Endodermal cell (in vitro differentiated cells): ENCODE measurements around the gene RPH3AL. TPM values are rescaled to one million over a fixed set of nuclear protein-coding genes. Genes with fewer than 3 reads are reported as not detected.

Experiments used
- DNase-seq: peaks from one replicate; pipeline ENCODE4 v3.0.0-alpha.2; 2017
- H3K27ac ChIP-seq: 2 replicates; pipeline ENCODE4 v1.5.1; 2013; ENCODE audit warnings: mild to moderate bottlenecking, low read depth, low read length, moderate library complexity
- H3K27me3 ChIP-seq: 2 replicates; pipeline ENCODE4 v1.6.1; 2013; ENCODE audit warnings: mild to moderate bottlenecking, low read length, moderate library complexity; ENCODE audit not compliant: insufficient read depth, control insufficient read depth, poor library complexity, severe bottlenecking
- H3K36me3 ChIP-seq: 2 replicates; pipeline ENCODE4 v1.7.0; 2013; ENCODE audit warnings: mild to moderate bottlenecking, low read length, moderate library complexity; ENCODE audit not compliant: control insufficient read depth, insufficient read depth
- H3K4me1 ChIP-seq: one replicate; pipeline ENCODE4 v1.7.0; 2013; ENCODE audit warnings: low read length; ENCODE audit not compliant: control insufficient read depth, insufficient read depth
- H3K4me3 ChIP-seq: 2 replicates; pipeline ENCODE4 v1.5.1; 2013; ENCODE audit warnings: mild to moderate bottlenecking, low read length, moderate library complexity
- H3K9ac ChIP-seq: 2 replicates; pipeline ENCODE4 v1.6.1; 2013; ENCODE audit warnings: mild to moderate bottlenecking, low read length, moderate library complexity; ENCODE audit not compliant: poor library complexity, severe bottlenecking; ENCODE audit errors: extremely low read depth
- H3K9me3 ChIP-seq: 2 replicates; pipeline ENCODE4 v1.6.1; 2013; ENCODE audit warnings: mild to moderate bottlenecking, low read length, moderate library complexity; ENCODE audit not compliant: control insufficient read depth
- H3K27ac Mint-ChIP-seq: 2 replicates; pipeline ENCODE4 v1.8.0; 2020; ENCODE audit warnings: mixed read lengths
- H3K27me3 Mint-ChIP-seq: 2 replicates; pipeline ENCODE4 v1.8.0; 2021; ENCODE audit warnings: mild to moderate bottlenecking, mixed read lengths; ENCODE audit not compliant: insufficient read depth
- H3K36me3 Mint-ChIP-seq: 2 replicates; pipeline ENCODE4 v1.8.0; 2020; ENCODE audit warnings: low read depth, mixed read lengths
- H3K4me1 Mint-ChIP-seq: 2 replicates; pipeline ENCODE4 v1.8.0; 2020; ENCODE audit warnings: mixed read lengths
- H3K4me3 Mint-ChIP-seq: 2 replicates; pipeline ENCODE4 v1.8.0; 2020; ENCODE audit warnings: mild to moderate bottlenecking, moderate library complexity, mixed read lengths
- H3K9me3 Mint-ChIP-seq: 2 replicates; pipeline ENCODE4 v1.8.0; 2020; ENCODE audit warnings: mild to moderate bottlenecking, mixed read lengths
- CTCF ChIP-seq: fragments of 200-600 bp; sonication (generic); conservative IDR thresholded peaks from 2 replicates; pipeline ENCODE4 v1.5.0; 2021; ENCODE audit warnings: antibody characterized with exemption, mild to moderate bottlenecking
- WGBS, 2 experiments: methylation state at CpG; one replicate each; pipeline versions ENCODE4 v1.1.5 to v1.1.7; 2013; ENCODE audit warnings: missing lambda C conversion rate in 2 of 2, mixed read lengths in 1 of 2; ENCODE audit not compliant: insufficient coverage in 1 of 2, insufficient read length in 1 of 2; 5-methylcytosine and 5-hydroxymethylcytosine counted together
- total RNA-seq, 2 donors: library from RNA; stranded (reverse); fragmentation: NEBNext Ultra II Directional in 1 of 2; extraction: Animal tissue kit (Norgen Biotek cat#: 25700) in 1 of 2; gene quantifications; 2 replicates in 1 of 2; 3 replicates in 1 of 2; pipeline ENCODE4 v1.2.1, GENCODE V29; 2021

RPH3AL gene
- total RNA-seq, 2 donors from 2014 or later = 14.7 to 16.9 TPM

DNA sequence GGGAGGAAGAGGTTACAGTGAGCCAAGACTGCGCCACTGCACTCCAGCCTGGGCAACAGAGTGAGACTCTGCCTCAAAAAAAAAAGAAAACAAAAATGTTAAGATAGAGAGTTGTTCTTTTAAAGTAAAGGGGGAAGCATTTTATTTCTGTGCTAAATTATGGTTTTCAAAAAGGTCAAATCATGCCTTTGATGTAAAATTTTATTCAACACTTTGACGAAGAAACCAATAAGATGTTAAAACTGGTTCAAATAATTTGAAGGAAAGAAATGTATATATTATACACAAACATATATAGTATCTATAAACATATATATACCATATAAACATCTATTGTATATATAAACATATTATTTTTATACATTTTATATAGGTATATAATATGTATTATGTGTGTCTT is 43.4 kb upstream of the RPH3AL start:
- Mint-ChIP-seq H3K36me3 (no peaks in the 10 kb centered on the region), H3K27ac (no peak overlapping the region), H3K4me1 (no peaks in the 10 kb centered on the region), H3K4me3 (no peak overlapping the region), H3K9me3 (no peaks in the 10 kb centered on the region), H3K27me3 (peaks cover 16% of the 10 kb centered on the region)
- Histone ChIP-seq H3K4me1 (no peaks in the 10 kb centered on the region), H3K9ac (no peak overlapping the region), H3K36me3 (no peaks in the 10 kb centered on the region), H3K27ac (no peak overlapping the region), H3K27me3 (no peaks in the 10 kb centered on the region), H3K4me3 (no peak overlapping the region), H3K9me3 (no peaks in the 10 kb centered on the region)
- no peak for DNase-seq
- WGBS, 2 experiments = 88 to 100% methylated on average over 1 of the region's 2 CpGs
- no peak for TF ChIP-seq CTCF

- H3K36me3 Mint-ChIP-seq = no peaks in the 10 kb centered on the region
- no peak overlapping the region for H3K27ac ChIP-seq
- H3K4me3 ChIP-seq = no peak overlapping the region
- H3K9ac ChIP-seq = no peak overlapping the region
- H3K4me1 Mint-ChIP-seq = no peaks in the 10 kb centered on the region
- no peaks in the 10 kb centered on the region for H3K9me3 ChIP-seq
- no peaks in the 10 kb centered on the region for H3K27me3 ChIP-seq
- 91 to 95% methylated on average over 9 of the region's 9 CpGs for WGBS, 2 experiments
- H3K4me1 ChIP-seq = no peaks in the 10 kb centered on the region
- H3K9me3 Mint-ChIP-seq = no peaks in the 10 kb centered on the region
- H3K4me3 Mint-ChIP-seq = no peak overlapping the region
- DNase-seq = no peak
- no peak overlapping the region for H3K27ac Mint-ChIP-seq
- H3K27me3 Mint-ChIP-seq = peaks cover 11% of the 10 kb centered on the region
- no peak for TF ChIP-seq CTCF
- H3K36me3 ChIP-seq = no peaks in the 10 kb centered on the region
Measured at GRCh38 chr17:395179-395578, 42.6 kb upstream of the RPH3AL start.

DNA sequence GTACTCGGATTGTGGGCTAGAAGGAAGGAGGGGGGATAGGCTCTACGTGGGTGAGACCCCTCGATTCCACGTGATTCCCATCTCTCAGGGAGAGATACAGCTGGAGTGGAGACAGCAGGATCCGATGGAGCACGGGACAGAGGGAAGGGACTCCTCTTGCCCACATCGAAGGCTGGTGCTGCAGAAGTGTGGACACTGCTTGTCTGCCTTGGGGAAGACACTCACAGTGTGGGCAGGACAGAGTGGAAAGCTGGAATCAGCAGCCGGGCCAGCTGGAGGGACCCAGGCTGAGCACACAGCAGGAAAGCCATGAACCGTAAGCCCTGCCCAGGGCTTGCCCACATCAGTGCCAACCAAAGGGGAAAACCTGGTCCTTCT is 42.1 kb upstream of the RPH3AL start:
- 92 to 98% methylated on average over 7 to 9 of the region's 9 CpGs for WGBS, 2 experiments
- no peaks in the 10 kb centered on the region for H3K36me3 Mint-ChIP-seq
- no peak for DNase-seq

More for the DNA sequence above, 42.1 kb upstream of the RPH3AL start:
- H3K27ac Mint-ChIP-seq = no peak overlapping the region
- no peaks in the 10 kb centered on the region for H3K4me1 Mint-ChIP-seq
- Histone ChIP-seq H3K27me3 (no peaks in the 10 kb centered on the region), H3K27ac (no peak overlapping the region), H3K4me3 (no peak overlapping the region), H3K4me1 (no peaks in the 10 kb centered on the region), H3K9me3 (no peaks in the 10 kb centered on the region), H3K36me3 (no peaks in the 10 kb centered on the region), H3K9ac (no peak overlapping the region)
- H3K9me3 Mint-ChIP-seq = no peaks in the 10 kb centered on the region
- H3K27me3 Mint-ChIP-seq = peaks cover 9% of the 10 kb centered on the region
- TF ChIP-seq CTCF = no peak
- H3K4me3 Mint-ChIP-seq = no peak overlapping the region
